GM12878 (cell line): Measurements from ENCODE around the gene SIMC1.
"Not testable (repeated sequence)": the region's sequence is repeated elsewhere in the genome, so short reads cannot be mapped to it uniquely, and the experiment has no call there.

Experiments used
- EP300 ChIP-seq, 2 experiments: fragments of 150-350 bp in 1 of 2; IDR thresholded peaks; 2 replicates each; pipeline ENCODE4 v1.6.1; 2011 to 2012; ENCODE audit warnings: low read depth in 2 of 2, low read length in 2 of 2, borderline replicate concordance in 1 of 2, improper control_type of control experiment in 1 of 2, inconsistent platforms in 1 of 2; ENCODE audit not compliant: control insufficient read depth in 1 of 2
- POLR2A ChIP-seq: IDR thresholded peaks from 2 replicates; pipeline ENCODE4 v1.6.1; 2011; ENCODE audit warnings: low read depth, mild to moderate bottlenecking, low read length
- TBL1XR1 ChIP-seq: IDR thresholded peaks from 2 replicates; pipeline ENCODE4 v1.6.1; 2012; ENCODE audit warnings: low read depth, low read length, improper control_type of control experiment

- not testable (repeated sequence) for TF ChIP-seq POLR2A; TBL1XR1; EP300 (IDR thresholded peaks at IDR 0.05; ENCODE audit: borderline replicate concordance in 1 of 2, control insufficient read depth in 1 of 2, low read depth in 2 of 2, low read length in 2 of 2)
These were observed 42.6 kb upstream of the SIMC1 start for GRCh38 chr5:176195487-176196207.
